Measurements from ENCODE around the gene DUOX2.
"Not testable (repeated sequence)": the region's sequence is repeated elsewhere in the genome, so short reads cannot be mapped to it uniquely, and the experiment has no call there.

The DUOX2 gene

GRCh38 chr15:45099549-45100165, 14.3 kb downstream of the DUOX2 start:
- DNase-seq = no peak

GRCh38 chr15:45097466-45097865, 16.5 kb downstream of the DUOX2 start:
- no peak for DNase-seq

- no peak for DNase-seq
These were observed 18.3 kb downstream of the DUOX2 start for GRCh38 chr15:45095661-45096060.

- no peak for DNase-seq
These were observed 19.6 kb downstream of the DUOX2 start for GRCh38 chr15:45094358-45094730.

- no peak for DNase-seq
These were observed 20.2 kb downstream of the DUOX2 start for GRCh38 chr15:45093622-45094357.

GRCh38 chr15:45093013-45093412, 21.0 kb downstream of the DUOX2 start:
- no peak for DNase-seq

- no peak for DNase-seq
These were observed 22.4 kb downstream of the DUOX2 start for GRCh38 chr15:45091576-45091975.

- no peak for DNase-seq
These were observed 22.8 kb downstream of the DUOX2 start for GRCh38 chr15:45091161-45091560.

GRCh38 chr15:45089712-45090373, 24.1 kb downstream of the DUOX2 start:
- no peak for DNase-seq

GRCh38 chr15:45088801-45089711, 24.9 kb downstream of the DUOX2 start:
- no peak for DNase-seq

GRCh38 chr15:45087513-45087912, 26.5 kb downstream of the DUOX2 start:
- DNase-seq = no peak

- DNase-seq = no peak
These were observed 29.8 kb downstream of the DUOX2 start for GRCh38 chr15:45084163-45084562.

- DNase-seq = no peak
These were observed 30.7 kb downstream of the DUOX2 start for GRCh38 chr15:45083223-45083622.

- not testable (repeated sequence) for DNase-seq
These were observed 31.6 kb downstream of the DUOX2 start for GRCh38 chr15:45082412-45082811.

- not testable (repeated sequence) for DNase-seq
These were observed 33.4 kb downstream of the DUOX2 start for GRCh38 chr15:45080593-45080992.

- DNase-seq = not testable (repeated sequence)
These were observed 34.2 kb downstream of the DUOX2 start for GRCh38 chr15:45079628-45080246.

GRCh38 chr15:45079201-45079600, 34.8 kb downstream of the DUOX2 start:
- DNase-seq = not testable (repeated sequence)

GRCh38 chr15:45077391-45077790, 36.6 kb downstream of the DUOX2 start:
- DNase-seq = not testable (repeated sequence)

GRCh38 chr15:45075440-45076320, 38.3 kb downstream of the DUOX2 start:
- not testable (repeated sequence) for DNase-seq

GRCh38 chr15:45073602-45074001, 40.4 kb downstream of the DUOX2 start:
- not testable (repeated sequence) for DNase-seq

- DNase-seq = not testable (repeated sequence)
These were observed 44.0 kb downstream of the DUOX2 start for GRCh38 chr15:45069942-45070360.
